SK-N-SH (cell line): ENCODE results near the gene KCNJ3.

ENCODE experiments used
- CTCF ChIP-seq: fragments of 200-600 bp; sonication (generic); IDR thresholded peaks from 2 replicates; pipeline ENCODE4 v1.6.1; 2017; ENCODE audit warnings: antibody characterized with exemption, mild to moderate bottlenecking, moderate library complexity
- POLR2AphosphoS5 ChIP-seq: IDR thresholded peaks from 2 replicates; pipeline ENCODE4 v1.6.1; 2012; ENCODE audit warnings: low read depth, low read length
- RAD21 ChIP-seq: IDR thresholded peaks from 2 replicates; pipeline ENCODE4 v1.6.1; 2012; ENCODE audit warnings: mild to moderate bottlenecking, low read length
- SIN3A ChIP-seq: IDR thresholded peaks from 2 replicates; pipeline ENCODE4 v1.6.1; 2012; ENCODE audit warnings: low read depth, mild to moderate bottlenecking, low read length, moderate library complexity, borderline replicate concordance
- TAF1 ChIP-seq: IDR thresholded peaks from 2 replicates; pipeline ENCODE4 v1.6.1; 2012; ENCODE audit warnings: low read depth, mild to moderate bottlenecking, low read length, moderate library complexity, borderline replicate concordance
- TCF12 ChIP-seq: IDR thresholded peaks from 2 replicates; pipeline ENCODE4 v1.4.0; 2012
- TF ChIP-seq, protein P1 (sequence below): fragments of 150-350 bp; IDR thresholded peaks from 2 replicates; pipeline ENCODE4 v1.6.1; 2017; ENCODE audit warnings: antibody characterized with exemption, low read length, low read depth, borderline replicate concordance

DNA sequence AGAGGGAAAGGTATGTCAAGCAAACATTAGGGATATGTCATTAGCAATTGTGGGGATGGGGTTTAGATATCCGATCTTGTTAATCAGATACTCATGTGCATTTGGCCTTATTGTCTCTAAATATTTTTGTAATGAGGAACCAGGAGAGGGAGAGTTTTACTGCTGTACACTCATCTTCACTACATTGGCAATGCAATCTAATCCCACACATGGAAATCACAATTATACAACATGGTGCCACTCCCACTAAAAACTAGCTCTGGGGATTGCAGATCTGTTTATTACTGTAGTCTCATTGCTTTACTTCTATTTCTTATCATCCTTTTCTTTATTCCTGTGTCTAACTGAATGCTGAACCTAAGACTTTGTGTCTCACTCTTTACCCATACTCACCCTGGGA lies 39.6 kb upstream of the KCNJ3 start:
- TF ChIP-seq RAD21: no peak
- no peak for TF ChIP-seq TCF12
- TF ChIP-seq CTCF: no peak
- TF ChIP-seq POLR2AphosphoS5: no peak
- no peak for TF ChIP-seq TAF1
- TF ChIP-seq, protein P1, sequence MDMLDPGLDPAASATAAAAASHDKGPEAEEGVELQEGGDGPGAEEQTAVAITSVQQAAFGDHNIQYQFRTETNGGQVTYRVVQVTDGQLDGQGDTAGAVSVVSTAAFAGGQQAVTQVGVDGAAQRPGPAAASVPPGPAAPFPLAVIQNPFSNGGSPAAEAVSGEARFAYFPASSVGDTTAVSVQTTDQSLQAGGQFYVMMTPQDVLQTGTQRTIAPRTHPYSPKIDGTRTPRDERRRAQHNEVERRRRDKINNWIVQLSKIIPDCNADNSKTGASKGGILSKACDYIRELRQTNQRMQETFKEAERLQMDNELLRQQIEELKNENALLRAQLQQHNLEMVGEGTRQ: no peak
- TF ChIP-seq SIN3A: no peak
